ENCODE data around the gene RUFY3.

Gene RUFY3

DNA sequence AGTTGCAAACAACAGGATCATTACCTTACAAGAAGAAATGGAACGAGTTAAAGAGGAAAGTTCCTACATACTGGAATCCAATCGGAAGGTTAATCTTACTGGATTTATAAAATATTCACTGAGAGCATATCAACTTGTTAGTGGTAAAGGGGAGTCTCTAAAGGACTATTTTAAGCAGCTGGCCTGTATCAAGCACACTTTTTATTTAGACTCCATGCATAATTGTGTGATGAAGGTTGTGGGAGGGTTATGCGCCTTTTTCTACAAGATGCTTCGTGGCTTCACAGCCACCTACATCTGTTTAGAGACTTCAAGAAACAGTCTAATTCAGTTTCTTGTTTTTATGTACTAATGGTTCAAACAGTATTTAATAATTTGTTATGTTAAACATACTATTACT, 61.3 kb downstream of the RUFY3 start:
- Histone ChIP-seq H3K27me3 (no peaks in the 10 kb centered on the region), H3K4me1 (no peaks in the 10 kb centered on the region), H3K4me3 (no peak overlapping the region), H3K27ac (no peak overlapping the region), H3K36me3 (peaks cover 52 to 78% (median 57%) of the 10 kb centered on the region in 3 donors), H3K9me3 (no peaks in the 10 kb centered on the region)
- TF ChIP-seq, protein P1, sequence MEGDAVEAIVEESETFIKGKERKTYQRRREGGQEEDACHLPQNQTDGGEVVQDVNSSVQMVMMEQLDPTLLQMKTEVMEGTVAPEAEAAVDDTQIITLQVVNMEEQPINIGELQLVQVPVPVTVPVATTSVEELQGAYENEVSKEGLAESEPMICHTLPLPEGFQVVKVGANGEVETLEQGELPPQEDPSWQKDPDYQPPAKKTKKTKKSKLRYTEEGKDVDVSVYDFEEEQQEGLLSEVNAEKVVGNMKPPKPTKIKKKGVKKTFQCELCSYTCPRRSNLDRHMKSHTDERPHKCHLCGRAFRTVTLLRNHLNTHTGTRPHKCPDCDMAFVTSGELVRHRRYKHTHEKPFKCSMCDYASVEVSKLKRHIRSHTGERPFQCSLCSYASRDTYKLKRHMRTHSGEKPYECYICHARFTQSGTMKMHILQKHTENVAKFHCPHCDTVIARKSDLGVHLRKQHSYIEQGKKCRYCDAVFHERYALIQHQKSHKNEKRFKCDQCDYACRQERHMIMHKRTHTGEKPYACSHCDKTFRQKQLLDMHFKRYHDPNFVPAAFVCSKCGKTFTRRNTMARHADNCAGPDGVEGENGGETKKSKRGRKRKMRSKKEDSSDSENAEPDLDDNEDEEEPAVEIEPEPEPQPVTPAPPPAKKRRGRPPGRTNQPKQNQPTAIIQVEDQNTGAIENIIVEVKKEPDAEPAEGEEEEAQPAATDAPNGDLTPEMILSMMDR (IDR thresholded peaks at IDR 0.05) = no peak
- intact Hi-C loops (cut with DNase I; ENCODE audit: low total_unique reads) = no loop called here
- DNase-seq = no peak

DNA sequence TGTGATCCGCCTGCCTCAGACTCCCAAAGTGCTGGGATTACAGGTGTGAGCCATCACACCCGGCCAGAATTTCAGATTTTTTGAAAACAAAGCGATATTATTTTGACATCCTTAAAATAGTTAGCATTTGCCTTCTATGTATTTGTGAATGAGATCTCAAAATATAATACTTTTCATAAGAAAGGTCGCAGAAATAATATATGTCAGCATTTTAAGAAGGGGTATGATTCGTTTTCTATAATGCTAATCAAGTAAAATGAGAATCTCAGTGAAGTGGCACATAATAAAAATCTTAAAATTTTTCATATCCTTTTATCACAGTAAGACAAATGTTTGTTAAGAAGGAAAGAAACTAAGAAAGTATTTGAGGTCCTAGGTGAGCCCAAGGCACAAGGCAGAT, 65.7 kb downstream of the RUFY3 start:
- Histone ChIP-seq H3K27me3 (no peaks in the 10 kb centered on the region), H3K4me1 (no peaks in the 10 kb centered on the region), H3K36me3 (peaks cover 52 to 80% (median 75%) of the 10 kb centered on the region in 3 donors), H3K9me3 (no peaks in the 10 kb centered on the region), H3K4me3 (no peak overlapping the region), H3K27ac (no peak overlapping the region)
- DNase-seq = no peak
- intact Hi-C loops (cut with DNase I; ENCODE audit: low total_unique reads) = no loop called here
- TF ChIP-seq, protein P1 (IDR thresholded peaks at IDR 0.05) = no peak

DNA sequence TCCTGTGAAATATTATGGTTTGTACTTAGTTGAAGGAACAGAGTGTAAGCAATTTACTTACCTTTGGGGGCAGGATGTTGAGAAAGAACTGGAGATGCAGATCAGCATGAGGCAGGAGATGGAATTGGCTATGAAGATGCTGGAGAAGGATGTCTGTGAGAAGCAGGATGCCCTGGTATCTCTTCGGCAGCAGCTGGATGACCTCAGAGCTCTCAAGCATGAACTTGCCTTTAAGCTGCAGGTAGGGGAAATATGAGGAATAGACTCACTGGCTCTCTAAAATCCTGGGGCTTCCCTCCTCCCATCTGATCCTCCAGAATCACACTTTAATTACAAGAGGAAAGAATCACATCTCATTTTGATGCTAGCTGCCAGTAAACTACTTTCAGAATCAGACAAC, 67.0 kb downstream of the RUFY3 start:
- H3K4me3 ChIP-seq = no peak overlapping the region
- intact Hi-C loops (cut with DNase I; ENCODE audit: low total_unique reads) = no loop called here
- TF ChIP-seq, protein P1 (IDR thresholded peaks at IDR 0.05) = no peak

DNA sequence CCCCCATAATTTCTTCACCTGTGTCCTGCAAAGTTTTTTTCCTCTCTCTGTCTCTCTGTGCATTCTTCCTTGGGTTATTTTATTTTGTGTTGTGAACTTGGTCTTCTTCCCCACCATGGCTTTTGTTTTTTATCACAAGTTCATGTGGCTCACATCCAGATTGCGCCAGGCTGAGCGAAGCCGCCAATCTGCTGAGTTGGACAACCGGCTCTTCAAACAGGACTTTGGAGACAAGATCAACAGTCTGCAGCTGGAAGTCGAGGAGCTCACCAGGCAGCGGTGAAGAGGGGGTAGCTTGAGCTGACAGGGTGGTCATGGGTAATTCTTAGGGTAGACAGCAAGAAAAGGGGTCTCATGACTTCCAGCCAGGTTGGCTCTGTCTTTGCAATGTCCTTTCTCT, 71.9 kb downstream of the RUFY3 start:
- Histone ChIP-seq H3K4me1 (no peaks in the 10 kb centered on the region), H3K36me3 (peaks cover 52 to 87% (median 61%) of the 10 kb centered on the region in 3 donors), H3K9me3 (no peaks in the 10 kb centered on the region), H3K27ac (no peak overlapping the region), H3K4me3 (no peak overlapping the region), H3K27me3 (no peaks in the 10 kb centered on the region)
- DNase-seq = no peak
- TF ChIP-seq, protein P1 (IDR thresholded peaks at IDR 0.05) = no peak
- intact Hi-C loops (cut with DNase I; ENCODE audit: low total_unique reads) = no loop called here

More for the DNA sequence above, 67.0 kb downstream of the RUFY3 start:
- no peaks in the 10 kb centered on the region for H3K4me1 ChIP-seq
- H3K27me3 ChIP-seq = no peaks in the 10 kb centered on the region
- no peaks in the 10 kb centered on the region for H3K9me3 ChIP-seq
- H3K36me3 ChIP-seq = peaks cover 44 to 80% (median 67%) of the 10 kb centered on the region in 3 donors
- no peak for DNase-seq
- H3K27ac ChIP-seq = no peak overlapping the region

DNA sequence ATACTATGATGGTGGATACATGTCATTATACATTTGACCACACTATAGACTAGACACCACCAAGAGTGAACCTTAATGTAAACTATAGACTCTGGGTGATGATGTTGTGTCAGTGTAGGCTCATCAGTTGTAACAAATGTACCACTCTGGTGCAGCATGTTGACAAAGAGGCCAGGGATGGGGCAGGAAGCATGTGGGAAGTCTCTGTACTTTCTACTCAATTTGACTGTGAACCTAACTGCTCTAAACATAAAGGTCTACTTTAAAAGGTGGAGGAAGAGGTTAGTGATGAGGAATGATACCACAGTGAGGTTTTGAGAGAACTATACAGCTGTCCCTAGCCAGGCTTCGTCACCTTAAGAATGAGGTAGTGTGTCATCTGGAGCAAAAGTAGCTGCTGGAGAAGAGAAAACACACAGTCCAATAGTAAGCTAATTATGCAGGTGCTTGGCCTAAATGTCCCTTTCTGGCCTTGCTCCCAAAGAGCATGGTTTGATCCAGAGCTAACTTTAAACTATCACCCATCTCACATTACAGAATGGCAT, 79.6 kb downstream of the RUFY3 start:
- TF ChIP-seq, protein P1 (IDR thresholded peaks at IDR 0.05) = no peak
- Histone ChIP-seq H3K4me1 (no peaks in the 10 kb centered on the region), H3K4me3 (no peak overlapping the region), H3K27ac (no peak overlapping the region), H3K9me3 (no peaks in the 10 kb centered on the region), H3K36me3 (peaks cover 16 to 51% (median 20%) of the 10 kb centered on the region in 3 donors), H3K27me3 (no peaks in the 10 kb centered on the region)
- intact Hi-C loops (cut with DNase I; ENCODE audit: low total_unique reads) = no loop called here
- DNase-seq = no peak
